Natural killer cell (primary cell): ENCODE measurements around the gene OMP. TPM values are rescaled to one million over a fixed set of nuclear protein-coding genes. Genes with fewer than 3 reads are reported as not detected.

Source experiments
- ATAC-seq, 3 donors: fragments of 150-1000 bp in 2 of 3; fragments of 200-7000 bp in 1 of 3; cut with Tn5 transposase; 1 replicate in 1 of 3; 2 replicates in 2 of 3; pipeline ENCODE4 v1.10.0; 2021; ENCODE audit warnings: mild to moderate bottlenecking in 2 of 3, moderate library complexity in 2 of 3
- DNase-seq, 2 donors: peaks; one replicate each; pipeline versions ENCODE4 v3.0.0 to v3.0.0-alpha.2; 2013 to 2021; ENCODE audit warnings: mixed read lengths in 1 of 2
- H3K27ac ChIP-seq: one replicate; pipeline ENCODE4 v1.5.1; 2013; ENCODE audit warnings: mild to moderate bottlenecking, low read length
- H3K27me3 ChIP-seq: one replicate; pipeline ENCODE4 v1.6.1; 2013; ENCODE audit warnings: low read length; ENCODE audit not compliant: control insufficient read depth, insufficient read depth
- H3K36me3 ChIP-seq: one replicate; pipeline ENCODE4 v1.6.1; 2013; ENCODE audit warnings: low read length; ENCODE audit not compliant: control insufficient read depth, insufficient read depth
- H3K4me1 ChIP-seq: one replicate; pipeline ENCODE4 v1.6.1; 2013; ENCODE audit warnings: low read length; ENCODE audit not compliant: control insufficient read depth, insufficient read depth
- H3K4me3 ChIP-seq: one replicate; pipeline ENCODE4 v1.5.1; 2013; ENCODE audit warnings: low read length
- H3K9me3 ChIP-seq: one replicate; pipeline ENCODE4 v1.6.1; 2013; ENCODE audit warnings: low read length; ENCODE audit not compliant: control insufficient read depth, insufficient read depth
- H3K27ac Mint-ChIP-seq, 2 donors: one replicate each; pipeline ENCODE4 v1.8.0; 2022; ENCODE audit warnings: mild to moderate bottlenecking in 2 of 2, mixed read lengths in 2 of 2, moderate library complexity in 1 of 2
- H3K27me3 Mint-ChIP-seq, 2 donors: one replicate each; pipeline ENCODE4 v1.8.0; 2022; ENCODE audit warnings: low read depth in 2 of 2, mixed read lengths in 2 of 2
- H3K36me3 Mint-ChIP-seq: one replicate; pipeline ENCODE4 v1.8.0; 2022; ENCODE audit warnings: mixed read lengths
- H3K4me1 Mint-ChIP-seq, 2 donors: one replicate each; pipeline ENCODE4 v1.8.0; 2022; ENCODE audit warnings: mixed read lengths in 2 of 2
- H3K4me3 Mint-ChIP-seq: one replicate; pipeline ENCODE4 v1.8.0; 2022; ENCODE audit warnings: mild to moderate bottlenecking, moderate library complexity, mixed read lengths
- H3K9me3 Mint-ChIP-seq, 2 donors: one replicate each; pipeline ENCODE4 v1.8.0; 2022; ENCODE audit warnings: mixed read lengths in 2 of 2
- CTCF ChIP-seq: fragments of 200-600 bp; IDR thresholded peaks from one replicate; pipeline ENCODE4 v1.8.0; 2022; ENCODE audit warnings: antibody characterized with exemption
- WGBS: methylation state at CpG from one replicate; pipeline ENCODE4 v1.1.7; 2013; ENCODE audit warnings: missing lambda C conversion rate; ENCODE audit not compliant: insufficient coverage; 5-methylcytosine and 5-hydroxymethylcytosine counted together
- intact Hi-C: fragments of 100-400 bp; cut with micrococcal nuclease; formaldehyde crosslinking; loops from one replicate; pipeline ENCODE4 v1.14.2; 2022
- total RNA-seq, 4 donors: library from RNA; stranded (reverse); fragments of 120-200 nt in 1 of 4; gene quantifications; one replicate each; pipeline versions ENCODE4 v1.2.3 to v1.2.4, GENCODE V29; 2013 to 2022

The OMP gene
- total RNA-seq, 3 donors from 2014 or later (not counting 1 experiment from before 2014, with no cell fraction given): 0.82 to 1.4 (median 0.85) TPM

GRCh38 chr11:77129069-77129841 is 26.6 kb downstream of the OMP start:
- Mint-ChIP-seq H3K4me1 (peaks cover 0 to 16% of the 10 kb centered on the region in 2 donors), H3K36me3 (no peaks in the 10 kb centered on the region), H3K9me3 (no peaks in the 10 kb centered on the region), H3K27ac (no peak overlapping the region), H3K27me3 (peaks cover 9 to 12% of the 10 kb centered on the region in 2 donors), H3K4me3 (no peak overlapping the region)
- 89% methylated on average over 11 of the region's 11 CpGs for WGBS
- H3K27me3 ChIP-seq: peaks cover 11% of the 10 kb centered on the region
- TF ChIP-seq CTCF: no peak
- no peak overlapping the region for H3K27ac ChIP-seq
- peaks cover 17% of the 10 kb centered on the region for H3K4me1 ChIP-seq
- no peak for ATAC-seq
- H3K36me3 ChIP-seq: no peaks in the 10 kb centered on the region
- intact Hi-C loops: no loop called here
- H3K9me3 ChIP-seq: no peaks in the 10 kb centered on the region
- no peak overlapping the region for H3K4me3 ChIP-seq
- DNase-seq: no peak

- H3K27me3 ChIP-seq: peaks cover 11% of the 10 kb centered on the region
- Mint-ChIP-seq H3K27ac (no peak overlapping the region), H3K36me3 (no peaks in the 10 kb centered on the region), H3K4me3 (no peak overlapping the region), H3K27me3 (peaks cover 9 to 12% of the 10 kb centered on the region in 2 donors), H3K4me1 (peaks cover 0 to 16% of the 10 kb centered on the region in 2 donors), H3K9me3 (no peaks in the 10 kb centered on the region)
- ATAC-seq (no peak), DNase-seq (no peak)
- TF ChIP-seq CTCF: no peak
- H3K36me3 ChIP-seq: no peaks in the 10 kb centered on the region
- H3K4me1 ChIP-seq: peaks cover 17% of the 10 kb centered on the region
- no peaks in the 10 kb centered on the region for H3K9me3 ChIP-seq
- no peak overlapping the region for H3K4me3 ChIP-seq
- intact Hi-C loops: no loop called here
- WGBS: 93% methylated on average over 11 of the region's 11 CpGs
- no peak overlapping the region for H3K27ac ChIP-seq
Measured at GRCh38 chr11:77129842-77130756, 27.5 kb downstream of the OMP start.

GRCh38 chr11:77130763-77131513 is 28.3 kb downstream of the OMP start:
- DNase-seq: no peak
- Histone ChIP-seq H3K27me3 (peaks cover 11% of the 10 kb centered on the region), H3K9me3 (no peaks in the 10 kb centered on the region), H3K4me1 (peaks cover 17% of the 10 kb centered on the region), H3K4me3 (no peak overlapping the region), H3K36me3 (no peaks in the 10 kb centered on the region), H3K27ac (no peak overlapping the region)
- H3K27me3 Mint-ChIP-seq: peaks cover 12 to 14% of the 10 kb centered on the region in 2 donors
- no peak overlapping the region for H3K27ac Mint-ChIP-seq
- no peaks in the 10 kb centered on the region for H3K9me3 Mint-ChIP-seq
- H3K4me1 Mint-ChIP-seq: peaks cover 0 to 16% of the 10 kb centered on the region in 2 donors
- no peak overlapping the region for H3K4me3 Mint-ChIP-seq
- ATAC-seq: no peak
- 93% methylated on average over 9 of the region's 9 CpGs for WGBS
- no peaks in the 10 kb centered on the region for H3K36me3 Mint-ChIP-seq
- intact Hi-C loops: no loop called here
- no peak for TF ChIP-seq CTCF
